HS-5 (cell line): Measurements from ENCODE around the gene KIF26B.
A peak's percentile ranks its signal among the peaks of the same experiment; 100 is the strongest.

Experiments
- DNase-seq: peaks from one replicate; pipeline ENCODE4 v3.0.0-alpha.2; 2012; ENCODE audit warnings: low read depth

KIF26B gene

DNA sequence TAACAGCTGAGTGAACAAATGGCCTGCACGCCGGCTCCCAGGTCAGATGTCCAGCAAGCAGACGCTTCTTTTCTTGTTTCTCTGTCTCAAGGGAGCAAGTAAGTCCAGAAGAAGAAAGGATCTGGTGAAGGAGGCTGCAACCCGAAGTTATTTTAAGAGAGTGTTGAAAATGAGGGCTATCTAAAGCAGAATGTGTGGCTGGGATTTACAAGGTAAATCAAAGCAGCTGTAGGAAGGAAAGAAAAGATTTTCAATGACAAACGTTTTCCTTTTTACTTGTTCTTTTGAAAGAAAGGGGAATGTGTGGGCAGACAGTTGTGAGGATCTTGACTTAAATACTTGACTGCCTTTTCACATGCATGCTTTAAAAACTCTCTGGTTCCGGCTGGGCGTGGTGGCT is 311.5 kb downstream of the KIF26B start:
- no peak for DNase-seq

- DNase-seq = no peak
These were observed 313.0 kb downstream of the KIF26B start for GRCh38 chr1:245467804-245468203.

DNA sequence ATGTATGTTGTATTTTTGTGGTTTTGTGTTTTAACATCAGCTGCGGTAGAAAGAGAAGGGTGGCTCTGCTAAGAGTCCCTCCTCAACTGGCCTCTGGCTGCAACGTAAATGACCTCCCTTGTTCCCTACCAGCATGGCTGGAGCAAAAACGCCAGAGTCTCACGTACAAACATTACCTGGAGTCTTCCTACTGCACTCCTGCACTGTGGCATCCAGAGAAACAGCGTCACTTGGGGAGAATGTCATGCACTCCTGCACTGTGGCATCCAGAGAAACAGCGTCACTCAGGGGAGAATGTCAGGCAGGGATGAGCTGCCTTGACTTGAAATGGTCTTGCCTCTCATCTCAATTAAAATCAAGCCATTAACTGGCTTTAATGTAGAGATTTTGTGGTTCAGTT is 314.2 kb downstream of the KIF26B start:
- DNase-seq = no peak

GRCh38 chr1:245469734-245470133 is 314.9 kb downstream of the KIF26B start:
- no peak for DNase-seq

DNA sequence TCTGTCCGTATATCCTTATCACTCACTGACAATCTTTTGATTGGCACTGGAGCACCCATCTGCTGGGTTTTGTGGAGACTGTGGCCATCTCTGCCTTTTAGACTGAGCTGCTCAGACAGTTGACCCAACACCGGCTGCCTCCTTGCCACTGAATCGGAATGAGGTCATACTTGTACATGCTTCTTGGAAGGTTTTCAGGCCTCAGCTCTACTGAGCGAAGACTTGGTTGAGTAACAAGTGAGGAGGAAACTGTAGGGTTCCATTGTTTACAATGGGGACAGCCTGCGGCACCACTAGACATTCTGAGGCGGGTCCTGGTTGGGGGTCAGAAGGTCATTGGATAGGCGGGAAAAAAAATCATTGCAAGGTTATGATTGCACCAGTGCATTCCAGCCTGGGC is 320.3 kb downstream of the KIF26B start:
- peak; percentile 39 for DNase-seq

DNA sequence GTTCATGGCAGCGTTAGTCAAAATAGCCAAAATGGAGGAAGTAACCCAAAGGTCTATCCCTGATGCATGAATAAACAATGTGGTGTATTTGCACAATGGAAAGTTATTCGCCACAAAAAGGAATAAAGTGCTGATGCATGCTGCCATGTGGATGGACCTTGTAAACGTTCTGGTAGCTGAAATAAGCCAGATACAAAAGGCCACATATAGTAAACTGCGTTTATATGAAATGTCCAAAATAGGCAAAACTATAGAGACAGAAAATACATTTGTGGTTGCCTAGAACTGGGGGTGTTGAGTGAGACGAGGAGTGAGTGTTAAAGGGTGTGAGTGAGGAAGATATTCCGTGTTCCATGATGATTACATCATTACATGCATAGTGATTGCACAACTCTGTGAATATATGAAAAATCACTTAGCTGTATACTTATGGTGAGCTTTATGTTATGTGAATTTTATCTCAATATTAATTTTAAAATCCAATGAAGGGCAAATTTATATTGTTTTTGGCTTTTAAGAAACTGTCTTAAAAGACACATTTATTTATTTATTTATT is 321.3 kb downstream of the KIF26B start:
- no peak for DNase-seq

- DNase-seq = no peak
These were observed 323.2 kb downstream of the KIF26B start for GRCh38 chr1:245477941-245478340.

DNA sequence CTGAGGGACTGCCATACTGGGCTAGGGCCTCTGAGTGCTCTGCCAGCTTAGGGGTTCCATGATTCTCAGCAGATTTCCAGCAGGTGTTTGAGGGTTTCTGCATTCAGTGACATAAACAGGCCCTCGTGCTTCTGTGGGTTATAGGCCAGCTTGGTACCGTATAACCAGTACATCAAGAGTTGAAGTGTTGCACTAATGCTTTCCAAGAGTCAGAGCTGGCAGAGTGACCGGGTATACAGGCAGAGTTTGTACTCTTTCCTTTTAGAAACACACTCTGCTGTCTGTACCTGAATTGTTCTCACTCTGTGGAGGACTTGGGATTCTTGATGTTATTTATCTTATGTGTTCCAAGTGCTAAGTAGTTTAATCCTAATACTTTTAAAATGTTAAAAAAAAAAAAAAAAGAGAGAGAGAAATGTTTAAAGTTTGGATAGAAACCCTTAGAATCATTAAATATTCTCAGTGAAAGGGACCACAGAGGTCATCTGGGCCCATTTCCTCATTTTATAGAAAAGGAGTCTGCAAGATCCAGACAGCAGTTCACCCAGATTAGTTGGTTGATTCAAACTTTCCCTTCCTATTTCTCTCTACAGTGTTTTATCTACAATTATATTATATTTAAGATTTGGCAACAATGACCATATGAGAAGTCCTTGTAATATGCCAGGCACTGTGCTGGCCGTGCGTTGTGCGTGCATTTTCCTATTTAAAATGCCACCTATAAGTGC is 325.8 kb downstream of the KIF26B start:
- no peak for DNase-seq

- no peak for DNase-seq
These were observed 326.5 kb downstream of the KIF26B start for GRCh38 chr1:245481261-245481660.

DNA sequence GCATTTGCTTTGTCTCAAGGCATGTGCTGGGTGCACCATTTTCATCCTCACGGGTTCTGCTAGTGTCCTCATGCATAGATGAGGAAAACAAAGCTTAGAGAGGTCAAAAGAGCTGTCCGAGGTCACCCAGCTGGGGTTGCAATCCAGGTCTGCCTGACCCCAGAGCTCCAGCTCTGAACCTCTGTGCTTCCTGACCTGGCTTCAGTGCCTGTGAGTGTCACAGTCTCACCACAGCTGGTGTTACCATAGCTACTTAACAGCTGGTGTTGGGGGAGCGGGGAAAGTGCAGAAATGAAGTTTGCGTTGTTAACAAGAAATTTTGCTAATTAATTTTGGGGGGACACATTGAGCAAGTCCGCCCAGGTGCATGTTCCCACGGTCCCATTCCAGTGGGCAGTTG is 328.5 kb downstream of the KIF26B start:
- DNase-seq = no peak

DNA sequence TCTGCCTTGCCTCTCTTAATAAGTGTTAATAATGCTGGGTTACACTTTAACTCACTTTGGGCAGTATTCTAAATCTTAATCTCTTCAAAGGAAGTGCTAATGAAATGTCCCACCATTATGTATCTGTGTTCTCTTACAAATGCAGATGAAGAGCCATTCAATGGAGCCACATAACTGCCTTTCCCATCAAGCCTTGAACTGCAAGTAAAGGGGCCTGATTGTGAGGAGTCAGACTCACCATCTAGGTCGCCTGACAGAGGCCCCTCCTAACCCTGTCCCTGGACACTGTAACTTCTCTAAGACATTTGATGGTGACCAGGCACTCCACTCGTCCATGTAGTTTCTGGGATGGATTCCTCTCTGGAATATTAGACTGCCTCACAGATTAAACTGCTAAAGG is 329.4 kb downstream of the KIF26B start:
- DNase-seq = no peak

- DNase-seq = no peak
These were observed 331.2 kb downstream of the KIF26B start for GRCh38 chr1:245485996-245486395.

DNA sequence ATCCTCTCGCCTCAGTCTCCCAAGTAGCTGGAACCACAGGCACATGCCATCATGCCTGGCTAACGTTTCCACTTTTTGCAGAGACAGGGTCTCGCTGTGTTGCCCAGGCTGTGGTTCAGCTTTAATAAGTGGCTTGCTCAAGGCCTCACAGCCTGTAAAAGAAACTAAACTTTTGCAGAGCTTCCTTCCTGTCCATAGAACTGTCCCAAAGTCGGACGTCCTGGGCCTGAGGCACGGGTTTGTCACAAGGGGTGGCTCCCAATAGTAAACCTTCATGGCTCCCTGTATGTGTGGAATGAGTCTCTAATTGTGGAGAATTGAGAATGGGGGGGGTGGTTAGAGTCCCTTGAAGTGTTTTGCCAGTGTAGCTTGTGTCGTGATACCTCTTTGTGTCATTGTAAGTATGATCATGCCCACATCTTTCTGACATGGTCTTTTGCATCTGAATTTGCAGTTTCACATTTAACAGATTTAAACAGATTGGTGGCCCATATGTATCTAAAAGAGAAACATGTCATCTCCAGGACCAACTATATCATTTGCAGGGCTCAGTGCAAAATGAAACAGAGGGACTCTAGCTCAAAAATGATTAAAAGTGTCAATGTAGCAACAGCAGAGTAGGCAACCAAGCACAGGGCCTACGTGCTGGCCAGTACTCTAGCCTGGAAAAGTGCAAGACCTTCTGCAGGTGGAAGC is 332.1 kb downstream of the KIF26B start:
- no peak for DNase-seq

DNA sequence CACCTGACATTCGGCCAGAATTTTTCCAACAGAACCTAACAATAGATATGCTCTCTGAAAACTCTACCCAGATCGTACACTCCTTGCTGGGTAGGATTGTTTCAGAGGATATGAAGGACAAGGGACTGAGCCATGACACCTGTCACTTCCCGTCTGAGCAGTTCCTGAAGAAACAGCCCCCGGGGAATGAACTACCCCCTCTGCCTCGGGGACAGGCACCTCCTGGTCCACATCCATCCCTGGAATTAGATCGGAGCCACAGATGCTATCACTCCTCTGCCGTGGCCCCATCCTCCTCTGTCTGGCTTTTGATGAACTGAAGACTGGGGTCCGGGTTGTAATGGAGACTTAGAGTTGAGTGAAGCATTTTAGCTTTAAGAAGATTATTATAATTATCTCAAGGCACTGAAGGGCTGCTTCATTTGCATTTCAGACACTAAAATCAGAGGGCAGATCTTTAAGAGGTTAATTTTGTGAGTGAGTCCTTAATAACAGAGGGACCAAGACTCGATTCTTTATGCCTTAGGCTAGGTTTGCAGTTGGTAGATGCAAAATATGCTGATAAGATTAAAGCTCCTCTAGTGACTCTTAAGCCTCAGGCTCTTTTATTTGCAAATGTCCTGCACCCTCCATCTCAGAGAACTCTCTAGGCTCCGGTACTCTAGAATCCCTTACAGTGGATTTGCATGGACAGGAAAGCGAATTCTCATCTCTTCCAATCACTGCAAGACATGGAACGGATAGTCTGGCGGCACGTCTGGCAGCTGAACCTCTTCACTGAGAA is 333.8 kb downstream of the KIF26B start:
- no peak for DNase-seq

DNA sequence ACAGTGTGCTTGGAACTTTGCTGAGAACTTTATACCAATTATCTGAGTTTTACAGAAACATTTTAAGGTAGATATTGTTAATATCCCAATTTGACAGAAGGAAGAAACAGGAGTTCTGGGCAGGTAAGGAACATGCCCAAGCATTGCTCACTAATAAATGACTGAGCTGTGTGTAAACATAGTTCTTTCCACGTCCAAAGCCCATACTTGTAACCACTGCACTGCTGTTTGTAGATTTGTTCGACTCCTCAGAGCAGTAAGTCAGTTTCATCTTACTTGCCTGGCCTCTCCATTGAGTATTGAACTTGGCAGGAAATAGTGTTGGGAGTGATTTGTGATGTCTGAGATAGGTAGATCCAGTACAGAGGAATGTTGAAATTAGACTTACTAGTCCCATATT is 335.1 kb downstream of the KIF26B start:
- DNase-seq = no peak

GRCh38 chr1:245493029-245493428 is 338.2 kb downstream of the KIF26B start:
- DNase-seq = no peak

GRCh38 chr1:245495681-245496080 is 340.9 kb downstream of the KIF26B start:
- no peak for DNase-seq

DNA sequence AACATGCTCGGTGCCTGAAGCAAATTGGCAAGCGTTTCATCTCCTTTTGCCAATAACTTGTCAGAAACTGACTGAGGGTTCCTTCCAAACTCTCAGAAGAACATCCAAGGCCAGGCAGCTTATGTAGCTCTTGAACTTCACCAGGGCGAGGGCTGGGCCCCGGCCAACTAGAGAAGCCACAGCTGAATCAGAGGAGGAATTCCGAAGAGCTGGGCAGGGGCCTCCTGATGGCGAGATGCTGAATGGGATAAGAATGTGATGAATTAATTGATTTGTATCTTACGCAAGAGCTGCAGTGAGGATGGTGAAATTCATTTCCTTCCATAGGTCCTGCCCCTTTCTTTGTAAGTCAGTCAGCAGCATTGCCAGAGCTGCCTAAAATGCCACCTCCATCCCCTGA is 345.8 kb downstream of the KIF26B start:
- DNase-seq = peak; percentile 89

DNA sequence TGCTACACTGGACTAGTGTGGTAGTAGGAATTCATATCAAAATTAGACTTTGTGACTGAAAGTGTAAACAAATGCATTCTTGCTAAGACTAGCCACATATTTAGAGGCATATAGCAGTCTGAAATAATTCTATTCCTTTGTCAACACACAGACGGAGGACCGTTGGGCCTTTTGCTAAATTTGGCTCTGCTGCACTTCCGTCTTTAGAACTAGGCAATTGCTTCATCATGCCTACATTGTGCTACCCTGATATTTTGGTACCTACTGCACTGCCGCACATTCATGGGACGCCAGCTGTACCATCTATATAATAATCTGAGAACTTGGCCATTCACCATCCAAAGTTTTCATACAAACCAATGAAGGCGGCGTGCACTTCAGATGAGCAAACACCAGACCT is 346.8 kb downstream of the KIF26B start:
- DNase-seq = no peak

- no peak for DNase-seq
These were observed 348.8 kb downstream of the KIF26B start for GRCh38 chr1:245503548-245503947.

GRCh38 chr1:245510144-245510543 is 355.4 kb downstream of the KIF26B start:
- DNase-seq = no peak

DNA sequence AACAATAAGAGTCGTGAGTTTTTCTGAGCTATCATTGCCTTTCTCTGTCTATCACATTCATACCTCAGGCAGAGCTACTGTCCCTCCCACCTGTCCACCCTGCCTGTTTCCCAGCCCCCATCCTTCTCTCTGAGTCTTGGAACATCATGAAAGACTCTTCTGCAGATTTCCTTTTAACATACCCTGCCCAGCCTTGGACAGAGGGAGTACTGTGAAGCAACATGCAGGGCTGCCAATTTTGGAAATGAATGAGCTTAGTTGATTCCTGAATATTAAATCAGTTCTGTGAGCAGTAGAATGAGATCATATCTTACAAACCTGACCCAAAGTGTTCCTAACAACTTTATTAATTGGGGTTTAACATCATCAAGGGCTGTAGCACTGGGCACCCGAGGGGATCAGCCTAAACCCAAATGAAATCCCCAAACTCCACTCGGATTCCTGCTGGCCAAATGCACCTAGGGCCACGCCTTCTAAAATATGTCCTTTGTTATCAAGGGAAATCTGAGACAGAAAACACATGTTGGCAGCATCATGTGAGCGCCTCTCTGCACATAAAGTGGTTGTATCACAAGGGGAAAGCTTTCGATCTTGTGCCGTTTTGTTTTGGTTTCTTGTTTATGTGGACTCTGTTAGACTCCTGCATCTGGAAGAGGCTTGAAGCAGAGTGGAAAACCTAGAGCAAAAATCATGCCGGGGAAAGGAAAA is 357.6 kb downstream of the KIF26B start:
- no peak for DNase-seq
